C4-2B (cell line): Measurements from ENCODE around the gene AGBL2.
"Not testable (repeated sequence)": the region's sequence is repeated elsewhere in the genome, so short reads cannot be mapped to it uniquely, and the experiment has no call there.

Source experiments
- H3K27ac ChIP-seq: fragments of 450-650 bp; 2 replicates; pipeline ENCODE4 v1.5.1; 2017
- ZFX ChIP-seq: fragments of 450-650 bp; IDR thresholded peaks from 2 replicates; pipeline ENCODE4 v1.6.1; 2017
- TF ChIP-seq, protein P1 (sequence below): fragments of 450-650 bp; conservative IDR thresholded peaks from 2 replicates; pipeline ENCODE4 v1.5.1; 2017; ENCODE audit warnings: mild to moderate bottlenecking

Gene AGBL2, protein sequence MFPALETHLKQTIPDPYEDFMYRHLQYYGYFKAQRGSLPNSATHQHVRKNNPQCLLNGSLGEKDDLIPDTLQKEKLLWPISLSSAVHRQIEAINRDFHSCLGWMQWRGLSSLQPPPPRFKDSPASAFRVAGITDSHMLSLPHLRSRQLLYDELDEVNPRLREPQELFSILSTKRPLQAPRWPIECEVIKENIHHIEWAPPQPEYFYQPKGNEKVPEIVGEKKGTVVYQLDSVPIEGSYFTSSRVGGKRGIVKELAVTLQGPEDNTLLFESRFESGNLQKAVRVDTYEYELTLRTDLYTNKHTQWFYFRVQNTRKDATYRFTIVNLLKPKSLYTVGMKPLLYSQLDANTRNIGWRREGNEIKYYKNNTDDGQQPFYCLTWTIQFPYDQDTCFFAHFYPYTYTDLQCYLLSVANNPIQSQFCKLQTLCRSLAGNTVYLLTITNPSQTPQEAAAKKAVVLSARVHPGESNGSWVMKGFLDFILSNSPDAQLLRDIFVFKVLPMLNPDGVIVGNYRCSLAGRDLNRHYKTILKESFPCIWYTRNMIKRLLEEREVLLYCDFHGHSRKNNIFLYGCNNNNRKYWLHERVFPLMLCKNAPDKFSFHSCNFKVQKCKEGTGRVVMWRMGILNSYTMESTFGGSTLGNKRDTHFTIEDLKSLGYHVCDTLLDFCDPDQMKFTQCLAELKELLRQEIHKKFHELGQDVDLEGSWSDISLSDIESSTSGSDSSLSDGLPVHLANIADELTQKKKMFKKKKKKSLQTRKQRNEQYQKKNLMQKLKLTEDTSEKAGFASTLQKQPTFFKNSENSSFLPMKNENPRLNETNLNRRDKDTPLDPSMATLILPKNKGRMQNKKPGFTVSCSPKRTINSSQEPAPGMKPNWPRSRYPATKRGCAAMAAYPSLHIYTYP

DNA sequence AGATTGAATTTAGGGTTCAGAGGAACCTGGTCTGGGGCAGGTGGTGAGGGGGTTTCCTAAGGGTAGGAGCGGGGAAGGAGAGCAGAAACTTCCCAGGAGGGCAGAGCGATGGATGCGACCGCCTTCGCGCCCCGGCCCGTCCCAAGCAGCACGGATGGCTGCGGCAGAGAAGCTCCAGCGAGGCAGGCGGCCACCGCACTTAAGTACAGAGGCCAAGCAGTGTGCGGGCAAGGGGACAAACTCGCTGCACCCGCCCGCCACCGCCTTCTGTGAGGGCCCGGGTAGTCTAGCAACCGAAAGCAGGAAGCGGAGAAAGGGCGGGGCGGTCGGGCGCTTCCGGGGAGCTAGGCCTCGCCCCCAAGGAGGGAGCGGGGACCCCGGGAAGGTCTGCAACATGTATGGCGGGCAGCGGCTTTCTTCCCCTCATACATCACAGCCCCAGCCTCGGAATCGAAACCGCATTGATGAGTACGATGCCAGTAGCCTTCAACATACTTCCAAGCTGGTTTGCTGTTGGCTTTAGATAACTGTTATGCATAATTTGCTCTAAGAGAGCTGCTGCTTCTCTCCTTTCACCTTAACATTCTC, at the start of gene AGBL2:
Gene AGBL2 (minus strand): TSS at position 288 of the 588 bp plus-strand sequence. CDS start 719 bp downstream, outside the sequence.
- TF ChIP-seq, protein P1, sequence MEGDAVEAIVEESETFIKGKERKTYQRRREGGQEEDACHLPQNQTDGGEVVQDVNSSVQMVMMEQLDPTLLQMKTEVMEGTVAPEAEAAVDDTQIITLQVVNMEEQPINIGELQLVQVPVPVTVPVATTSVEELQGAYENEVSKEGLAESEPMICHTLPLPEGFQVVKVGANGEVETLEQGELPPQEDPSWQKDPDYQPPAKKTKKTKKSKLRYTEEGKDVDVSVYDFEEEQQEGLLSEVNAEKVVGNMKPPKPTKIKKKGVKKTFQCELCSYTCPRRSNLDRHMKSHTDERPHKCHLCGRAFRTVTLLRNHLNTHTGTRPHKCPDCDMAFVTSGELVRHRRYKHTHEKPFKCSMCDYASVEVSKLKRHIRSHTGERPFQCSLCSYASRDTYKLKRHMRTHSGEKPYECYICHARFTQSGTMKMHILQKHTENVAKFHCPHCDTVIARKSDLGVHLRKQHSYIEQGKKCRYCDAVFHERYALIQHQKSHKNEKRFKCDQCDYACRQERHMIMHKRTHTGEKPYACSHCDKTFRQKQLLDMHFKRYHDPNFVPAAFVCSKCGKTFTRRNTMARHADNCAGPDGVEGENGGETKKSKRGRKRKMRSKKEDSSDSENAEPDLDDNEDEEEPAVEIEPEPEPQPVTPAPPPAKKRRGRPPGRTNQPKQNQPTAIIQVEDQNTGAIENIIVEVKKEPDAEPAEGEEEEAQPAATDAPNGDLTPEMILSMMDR: no peak
- no peak for TF ChIP-seq ZFX
- H3K27ac ChIP-seq: no peak within 1 kb of the TSS

DNA sequence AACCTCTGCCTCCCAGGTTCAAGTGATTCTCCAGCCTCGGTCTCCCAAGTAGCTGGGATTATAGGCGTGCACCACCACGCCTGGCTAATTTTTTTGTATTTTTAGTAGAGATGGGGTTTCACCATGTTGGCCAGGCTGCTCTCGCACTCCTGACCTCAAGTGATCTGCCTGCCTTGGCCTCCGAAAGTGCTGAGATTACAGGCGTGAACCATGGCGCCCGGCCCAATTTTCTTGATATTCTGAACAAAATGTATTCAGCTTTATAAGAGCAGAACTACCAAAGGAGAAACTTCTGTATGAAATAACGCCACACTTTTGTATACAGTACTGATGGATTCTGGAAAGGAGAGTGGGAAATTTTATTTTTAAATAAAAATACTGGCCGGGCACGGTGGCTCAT, 44.1 kb upstream of the AGBL2 start:
- not testable (repeated sequence) for H3K27ac ChIP-seq

DNA sequence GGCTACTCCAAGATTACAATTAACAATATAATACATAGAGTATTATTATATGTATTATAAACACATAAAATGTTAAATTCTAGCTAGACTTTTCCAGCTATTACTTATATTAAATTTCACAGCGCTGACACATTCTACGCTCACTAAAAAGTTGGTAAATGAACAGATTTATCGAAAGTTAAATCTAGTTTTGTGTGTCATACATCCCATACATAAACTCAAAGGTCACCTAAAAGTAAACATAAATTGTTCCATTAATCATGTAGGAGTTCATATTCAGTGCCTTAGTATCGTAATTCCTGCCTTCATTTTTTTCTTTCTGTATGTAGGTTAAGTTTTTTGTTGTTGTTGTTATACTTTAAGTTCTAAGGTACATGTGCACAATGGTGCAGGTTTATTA, 41.0 kb upstream of the AGBL2 start:
- TF ChIP-seq, protein P1: no peak
- TF ChIP-seq ZFX: no peak
- H3K27ac ChIP-seq: no peak overlapping the region

DNA sequence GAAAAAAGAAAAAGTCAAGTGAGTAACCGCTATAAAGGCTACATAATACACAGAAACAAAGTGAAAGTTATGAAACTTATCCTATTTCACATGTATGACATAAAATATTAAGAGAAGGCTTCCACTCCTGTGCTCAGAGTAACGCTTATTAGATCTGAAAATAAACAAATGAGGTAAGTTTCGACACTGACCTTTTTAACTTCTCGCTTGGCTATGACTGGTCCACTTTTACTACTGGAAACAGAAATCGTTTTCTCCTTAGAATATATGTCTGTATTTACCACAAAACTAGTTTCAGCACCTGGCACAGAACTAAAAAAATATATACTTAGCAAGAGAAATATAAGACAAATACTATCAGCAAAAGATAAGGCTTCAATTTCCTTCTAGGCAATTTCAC, 35.6 kb upstream of the AGBL2 start:
- no peak overlapping the region for H3K27ac ChIP-seq
- no peak for TF ChIP-seq ZFX
- TF ChIP-seq, protein P1: no peak

DNA sequence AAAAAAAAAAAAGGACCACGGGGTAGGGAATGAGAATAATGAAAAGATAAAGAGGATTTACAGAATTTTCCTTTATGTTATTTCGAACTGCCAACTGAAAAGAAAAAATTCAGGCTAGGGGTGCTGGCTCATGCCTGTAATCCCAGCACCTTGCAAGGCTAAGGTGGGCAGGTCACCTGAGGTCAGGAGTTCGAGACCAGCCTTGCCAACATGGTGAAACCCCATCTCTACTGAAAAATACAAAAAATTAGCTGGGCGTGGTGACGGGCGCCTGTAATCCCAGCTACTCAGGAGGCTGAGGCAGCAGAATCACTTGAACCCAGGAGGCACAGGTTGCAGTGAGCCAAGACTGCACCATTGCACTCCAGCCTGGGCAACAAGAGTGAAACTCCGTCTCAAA, 27.3 kb upstream of the AGBL2 start:
- not testable (repeated sequence) for H3K27ac ChIP-seq

DNA sequence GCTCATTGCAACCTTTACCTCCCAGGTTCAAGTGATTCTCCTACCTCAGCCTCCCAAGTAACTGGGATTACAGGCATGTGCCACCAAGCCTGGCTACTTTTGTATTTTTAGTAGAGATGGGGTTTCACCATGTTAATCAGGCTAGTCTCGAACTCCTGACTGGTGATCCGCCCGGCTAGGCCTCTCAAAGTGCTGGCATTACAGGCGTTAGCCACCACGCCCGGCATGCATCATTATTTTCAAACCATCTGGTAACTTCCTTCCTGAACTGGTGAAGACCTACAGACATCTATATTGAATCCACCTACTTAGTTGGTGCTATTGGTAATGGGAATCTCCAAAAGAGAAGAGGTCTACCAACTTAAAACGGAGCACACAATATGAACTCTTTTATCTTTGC, 22.6 kb upstream of the AGBL2 start:
- not testable (repeated sequence) for H3K27ac ChIP-seq

DNA sequence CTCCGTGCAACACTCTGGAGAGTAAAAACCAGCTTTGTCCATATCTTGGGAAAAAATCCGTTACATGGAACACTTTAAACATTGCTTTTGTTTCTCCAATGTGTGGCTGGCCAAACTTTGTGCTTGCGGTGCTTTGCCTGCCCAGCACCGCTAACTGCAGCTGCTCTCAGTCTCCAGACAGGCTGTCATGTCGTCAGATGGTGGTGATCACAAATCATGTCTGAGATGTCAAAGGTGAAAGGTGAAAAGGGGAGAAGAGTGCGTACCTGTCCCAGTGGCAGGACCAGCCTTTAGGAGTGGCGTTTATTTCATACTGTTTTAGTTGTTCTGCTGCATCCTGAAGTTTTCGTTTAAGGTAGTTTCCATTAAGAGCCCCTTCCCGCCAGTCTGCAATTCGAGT, 17.1 kb upstream of the AGBL2 start:
- no peak overlapping the region for H3K27ac ChIP-seq
- TF ChIP-seq ZFX: no peak
- TF ChIP-seq, protein P1: no peak

DNA sequence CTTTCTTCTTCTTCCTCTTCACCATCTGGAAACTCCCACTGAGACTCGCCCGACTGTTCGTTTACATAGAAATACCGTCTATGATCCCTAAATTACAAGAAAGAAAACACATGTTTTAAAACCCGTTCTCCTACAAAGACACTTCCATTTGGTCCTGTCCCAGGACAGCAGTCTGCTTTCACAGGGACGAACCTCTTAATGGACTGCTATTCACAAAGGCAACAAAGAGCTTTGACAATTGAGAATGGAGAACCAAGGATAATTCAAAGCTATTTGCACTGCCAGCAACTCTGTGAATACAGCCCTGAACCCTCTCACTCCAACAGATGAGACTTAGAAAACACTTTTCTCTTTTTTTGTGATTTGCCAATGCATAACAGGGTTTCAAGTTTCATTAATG, 16.3 kb upstream of the AGBL2 start:
- H3K27ac ChIP-seq: no peak overlapping the region
- TF ChIP-seq, protein P1: no peak
